Measurements from ENCODE around the gene SLIT3.
"Not testable (repeated sequence)": the region's sequence is repeated elsewhere in the genome, so short reads cannot be mapped to it uniquely, and the experiment has no call there.

Gene SLIT3

DNA sequence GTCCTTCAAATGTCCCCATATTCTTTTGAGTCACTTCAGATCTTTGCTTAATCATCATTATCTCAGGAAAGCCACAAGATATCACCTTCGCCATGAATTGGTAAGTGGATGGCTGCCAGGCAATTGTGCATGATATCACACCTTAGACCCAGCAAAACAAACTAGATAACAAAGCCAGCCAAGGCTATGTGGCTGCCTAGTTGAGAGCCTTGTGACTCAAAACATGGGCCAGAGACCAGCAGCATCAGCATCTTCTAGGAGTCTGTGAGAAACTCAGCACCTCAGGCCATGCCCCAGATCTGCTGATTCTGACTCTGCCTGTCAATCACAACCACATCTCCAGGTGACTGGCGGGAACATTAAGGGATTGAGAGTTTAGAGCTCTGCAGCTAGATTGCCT lies 82.8 kb downstream of the SLIT3 start:
- no peak for DNase-seq
- no peak overlapping the region for H3K27ac Mint-ChIP-seq
- H3K9me3 Mint-ChIP-seq = peaks cover 3% of the 10 kb centered on the region
- peaks cover 7% of the 10 kb centered on the region for H3K27me3 Mint-ChIP-seq (ENCODE audit: low read depth, poor library complexity)
- TF ChIP-seq, protein P1, sequence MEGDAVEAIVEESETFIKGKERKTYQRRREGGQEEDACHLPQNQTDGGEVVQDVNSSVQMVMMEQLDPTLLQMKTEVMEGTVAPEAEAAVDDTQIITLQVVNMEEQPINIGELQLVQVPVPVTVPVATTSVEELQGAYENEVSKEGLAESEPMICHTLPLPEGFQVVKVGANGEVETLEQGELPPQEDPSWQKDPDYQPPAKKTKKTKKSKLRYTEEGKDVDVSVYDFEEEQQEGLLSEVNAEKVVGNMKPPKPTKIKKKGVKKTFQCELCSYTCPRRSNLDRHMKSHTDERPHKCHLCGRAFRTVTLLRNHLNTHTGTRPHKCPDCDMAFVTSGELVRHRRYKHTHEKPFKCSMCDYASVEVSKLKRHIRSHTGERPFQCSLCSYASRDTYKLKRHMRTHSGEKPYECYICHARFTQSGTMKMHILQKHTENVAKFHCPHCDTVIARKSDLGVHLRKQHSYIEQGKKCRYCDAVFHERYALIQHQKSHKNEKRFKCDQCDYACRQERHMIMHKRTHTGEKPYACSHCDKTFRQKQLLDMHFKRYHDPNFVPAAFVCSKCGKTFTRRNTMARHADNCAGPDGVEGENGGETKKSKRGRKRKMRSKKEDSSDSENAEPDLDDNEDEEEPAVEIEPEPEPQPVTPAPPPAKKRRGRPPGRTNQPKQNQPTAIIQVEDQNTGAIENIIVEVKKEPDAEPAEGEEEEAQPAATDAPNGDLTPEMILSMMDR (IDR thresholded peaks at IDR 0.05) = no peak
- H3K36me3 Mint-ChIP-seq (ENCODE audit: low read depth) = no peaks in the 10 kb centered on the region
- H3K4me3 Mint-ChIP-seq = no peak overlapping the region
- peaks cover 33% of the 10 kb centered on the region for H3K4me1 Mint-ChIP-seq

DNA sequence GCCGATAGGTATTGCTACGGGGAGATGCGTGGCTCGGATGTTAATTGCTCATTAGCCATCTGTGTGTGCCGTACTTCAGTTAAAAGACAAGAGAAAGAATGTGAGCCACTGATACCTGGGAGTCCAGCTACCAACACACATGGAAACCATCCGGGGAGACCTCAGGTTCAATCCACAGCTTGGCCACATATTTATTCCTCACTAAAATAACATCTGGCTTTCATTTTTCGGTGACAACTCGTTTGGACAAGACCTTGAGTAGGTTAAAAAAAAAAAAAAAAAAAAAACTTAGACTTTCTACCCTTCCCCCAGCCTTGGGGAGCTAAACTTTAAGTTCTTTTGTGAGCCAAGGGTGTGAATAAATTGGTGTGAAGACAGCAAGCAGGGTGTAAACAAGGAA lies 84.1 kb downstream of the SLIT3 start:
- H3K4me1 Mint-ChIP-seq = peaks cover 26% of the 10 kb centered on the region
- H3K4me3 Mint-ChIP-seq = no peak overlapping the region
- peaks cover 7% of the 10 kb centered on the region for H3K27me3 Mint-ChIP-seq (ENCODE audit: low read depth, poor library complexity)
- TF ChIP-seq, protein P1 (IDR thresholded peaks at IDR 0.05) = no peak
- no peak for DNase-seq
- H3K27ac Mint-ChIP-seq = no peak overlapping the region
- H3K9me3 Mint-ChIP-seq = peaks cover 3% of the 10 kb centered on the region
- H3K36me3 Mint-ChIP-seq (ENCODE audit: low read depth) = no peaks in the 10 kb centered on the region

DNA sequence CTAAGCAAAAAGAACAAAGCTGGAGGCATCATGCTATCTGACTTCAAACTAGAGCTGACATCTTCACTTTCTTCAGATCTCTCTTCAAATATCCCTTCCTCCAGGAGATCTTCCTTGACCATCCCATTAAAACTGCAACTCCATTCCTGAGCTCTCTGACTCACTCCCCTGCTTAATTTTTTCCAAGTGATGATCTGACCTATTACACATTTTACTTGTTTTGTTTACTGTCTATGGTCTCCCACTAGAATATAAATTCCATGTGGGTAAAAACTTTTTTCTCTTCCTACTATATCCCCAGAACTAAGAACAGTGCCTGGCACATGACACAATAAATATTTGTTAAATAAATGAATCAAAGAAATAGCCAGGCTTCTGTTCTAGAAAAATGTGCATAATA lies 87.5 kb downstream of the SLIT3 start:
- peaks cover 16% of the 10 kb centered on the region for H3K9me3 Mint-ChIP-seq
- H3K27ac Mint-ChIP-seq = no peak overlapping the region
- H3K36me3 Mint-ChIP-seq (ENCODE audit: low read depth) = peaks cover 5% of the 10 kb centered on the region
- peaks cover 6% of the 10 kb centered on the region for H3K27me3 Mint-ChIP-seq (ENCODE audit: low read depth, poor library complexity)
- H3K4me3 Mint-ChIP-seq = no peak overlapping the region
- peaks cover 5% of the 10 kb centered on the region for H3K4me1 Mint-ChIP-seq
- no peak for DNase-seq
- TF ChIP-seq, protein P1 (IDR thresholded peaks at IDR 0.05) = no peak

- not testable (repeated sequence) for H3K27ac Mint-ChIP-seq; H3K36me3 Mint-ChIP-seq (ENCODE audit: low read depth); H3K4me3 Mint-ChIP-seq; H3K27me3 Mint-ChIP-seq (ENCODE audit: low read depth, poor library complexity); DNase-seq; H3K4me1 Mint-ChIP-seq
- peaks cover 23% of the 10 kb centered on the region for H3K9me3 Mint-ChIP-seq
These were observed 89.2 kb downstream of the SLIT3 start for GRCh38 chr5:169211761-169212160.

- no peak for DNase-seq
- Mint-ChIP-seq H3K4me1 (peaks cover 15% of the 10 kb centered on the region), H3K36me3 (ENCODE audit: low read depth) (peaks cover 20% of the 10 kb centered on the region), H3K27me3 (ENCODE audit: low read depth, poor library complexity) (peaks cover 21% of the 10 kb centered on the region), H3K27ac (no peak overlapping the region), H3K4me3 (no peak overlapping the region), H3K9me3 (peaks cover 28% of the 10 kb centered on the region)
- TF ChIP-seq, protein P1 (IDR thresholded peaks at IDR 0.05) = no peak
These were observed 96.0 kb downstream of the SLIT3 start for GRCh38 chr5:169204788-169205400.

GRCh38 chr5:169202969-169203368 lies 98.0 kb downstream of the SLIT3 start:
- TF ChIP-seq, protein P1 (IDR thresholded peaks at IDR 0.05) = no peak
- Mint-ChIP-seq H3K9me3 (peaks cover 15% of the 10 kb centered on the region), H3K27me3 (ENCODE audit: low read depth, poor library complexity) (peaks cover 18% of the 10 kb centered on the region), H3K4me1 (peaks cover 24% of the 10 kb centered on the region), H3K27ac (no peak overlapping the region), H3K4me3 (no peak overlapping the region), H3K36me3 (ENCODE audit: low read depth) (peaks cover 15% of the 10 kb centered on the region)
- no peak for DNase-seq

Data from nephron progenitor cell (in vitro differentiated cells).